Parathyroid adenoma (tissue), 2 donors: ENCODE measurements around the gene NPIPA3.
"Not testable (repeated sequence)": the region's sequence is repeated elsewhere in the genome, so short reads cannot be mapped to it uniquely, and the experiment has no call there.

ENCODE experiments used
- H2AFZ ChIP-seq: fragments of 300-600 bp; sonication (generic); one replicate; pipeline ENCODE4 v1.7.0; 2017; ENCODE audit warnings: antibody characterized with exemption, mild to moderate bottlenecking
- H3K27ac ChIP-seq: fragments of 300-600 bp; sonication (generic); one replicate; pipeline ENCODE4 v1.7.0; 2017
- H3K27me3 ChIP-seq: fragments of 300-600 bp; sonication (generic); one replicate; pipeline ENCODE4 v1.7.0; 2017; ENCODE audit warnings: low read length; ENCODE audit not compliant: control insufficient read depth, insufficient read depth
- H3K36me3 ChIP-seq: fragments of 300-600 bp; sonication (generic); one replicate; pipeline ENCODE4 v1.7.0; 2017; ENCODE audit warnings: low read length; ENCODE audit not compliant: control insufficient read depth, insufficient read depth
- H3K4me1 ChIP-seq: fragments of 300-600 bp; sonication (generic); one replicate; pipeline ENCODE4 v1.7.0; 2017; ENCODE audit warnings: control low read depth
- H3K4me2 ChIP-seq: fragments of 300-600 bp; sonication (generic); one replicate; pipeline ENCODE4 v1.7.0; 2017; ENCODE audit warnings: low read length
- H3K4me3 ChIP-seq: fragments of 300-600 bp; sonication (generic); one replicate; pipeline ENCODE4 v1.7.0; 2017; ENCODE audit warnings: low read depth, low read length
- H3K79me2 ChIP-seq: fragments of 300-600 bp; sonication (generic); one replicate; pipeline ENCODE4 v1.7.0; 2017; ENCODE audit warnings: control low read depth
- H3K9ac ChIP-seq: fragments of 300-600 bp; sonication (generic); one replicate; pipeline ENCODE4 v1.7.0; 2017; ENCODE audit warnings: mild to moderate bottlenecking
- H3K9me3 ChIP-seq: fragments of 300-600 bp; sonication (generic); one replicate; pipeline ENCODE4 v1.7.0; 2017; ENCODE audit warnings: low read length; ENCODE audit not compliant: control insufficient read depth
- TF ChIP-seq, protein P1 (sequence below): fragments of 300-600 bp; sonication (generic); IDR thresholded peaks from one replicate; pipeline ENCODE4 v1.7.0; 2017; ENCODE audit warnings: antibody characterized with exemption, mild to moderate bottlenecking
- donor health status: primary hyperparathyroidism.

NPIPA3 gene

DNA sequence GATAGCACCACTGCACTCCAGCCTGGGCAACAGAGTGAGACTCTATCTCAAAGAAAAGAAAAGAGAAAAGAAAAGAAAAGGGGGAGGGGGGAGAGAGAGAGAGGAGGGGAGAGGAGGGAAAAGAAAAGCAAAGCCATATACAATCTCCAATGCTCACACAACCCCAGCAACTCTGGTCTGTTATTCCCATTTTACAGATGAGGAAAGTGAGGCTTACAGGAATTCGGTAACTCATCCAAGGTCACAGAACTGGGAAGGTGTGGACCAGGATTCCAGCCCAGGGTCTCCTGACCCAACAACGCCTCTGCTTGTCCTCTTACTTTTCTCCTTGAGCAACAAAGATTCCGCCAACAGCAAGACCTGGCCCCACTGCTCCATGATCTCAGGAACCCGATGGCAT, 22.1 kb upstream of the NPIPA3 start:
- H3K36me3 ChIP-seq, result no peaks in the 10 kb centered on the region
- no peaks in the 10 kb centered on the region for H3K4me1 ChIP-seq
- no peaks in the 10 kb centered on the region for H3K79me2 ChIP-seq
- no peak overlapping the region for H3K4me3 ChIP-seq
- no peaks in the 10 kb centered on the region for H3K27me3 ChIP-seq
- H3K27ac ChIP-seq, result no peak overlapping the region
- no peak overlapping the region for H3K4me2 ChIP-seq
- no peaks in the 10 kb centered on the region for H3K9me3 ChIP-seq
- no peak overlapping the region for H2AFZ ChIP-seq
- H3K9ac ChIP-seq, result no peak overlapping the region
- TF ChIP-seq, protein P1, sequence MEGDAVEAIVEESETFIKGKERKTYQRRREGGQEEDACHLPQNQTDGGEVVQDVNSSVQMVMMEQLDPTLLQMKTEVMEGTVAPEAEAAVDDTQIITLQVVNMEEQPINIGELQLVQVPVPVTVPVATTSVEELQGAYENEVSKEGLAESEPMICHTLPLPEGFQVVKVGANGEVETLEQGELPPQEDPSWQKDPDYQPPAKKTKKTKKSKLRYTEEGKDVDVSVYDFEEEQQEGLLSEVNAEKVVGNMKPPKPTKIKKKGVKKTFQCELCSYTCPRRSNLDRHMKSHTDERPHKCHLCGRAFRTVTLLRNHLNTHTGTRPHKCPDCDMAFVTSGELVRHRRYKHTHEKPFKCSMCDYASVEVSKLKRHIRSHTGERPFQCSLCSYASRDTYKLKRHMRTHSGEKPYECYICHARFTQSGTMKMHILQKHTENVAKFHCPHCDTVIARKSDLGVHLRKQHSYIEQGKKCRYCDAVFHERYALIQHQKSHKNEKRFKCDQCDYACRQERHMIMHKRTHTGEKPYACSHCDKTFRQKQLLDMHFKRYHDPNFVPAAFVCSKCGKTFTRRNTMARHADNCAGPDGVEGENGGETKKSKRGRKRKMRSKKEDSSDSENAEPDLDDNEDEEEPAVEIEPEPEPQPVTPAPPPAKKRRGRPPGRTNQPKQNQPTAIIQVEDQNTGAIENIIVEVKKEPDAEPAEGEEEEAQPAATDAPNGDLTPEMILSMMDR, result no peak

DNA sequence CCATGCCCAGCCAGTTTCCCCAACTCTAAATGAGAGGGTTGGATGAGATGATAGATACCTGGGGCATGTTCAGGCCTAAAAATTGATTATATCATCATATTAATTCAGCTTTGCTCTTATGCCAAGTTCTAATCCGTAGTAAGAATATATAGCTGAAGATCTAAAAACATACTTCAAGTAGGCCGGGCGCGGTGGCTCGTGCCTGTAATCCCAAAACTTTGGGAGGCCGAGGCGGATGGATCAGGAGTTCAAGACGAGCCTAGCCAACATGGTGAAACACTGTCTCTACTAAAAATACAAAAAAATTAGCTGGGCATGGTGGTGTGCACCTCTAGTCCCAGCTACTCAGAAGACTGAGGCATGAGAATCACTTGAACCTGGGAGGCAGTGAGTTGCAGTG, 21.1 kb upstream of the NPIPA3 start:
- H2AFZ ChIP-seq, result no peak overlapping the region
- no peak overlapping the region for H3K4me3 ChIP-seq
- H3K4me2 ChIP-seq, result no peak overlapping the region
- H3K4me1 ChIP-seq, result no peaks in the 10 kb centered on the region
- H3K79me2 ChIP-seq, result no peaks in the 10 kb centered on the region
- TF ChIP-seq, protein P1, result no peak
- no peaks in the 10 kb centered on the region for H3K27me3 ChIP-seq
- H3K9ac ChIP-seq, result no peak overlapping the region
- no peak overlapping the region for H3K27ac ChIP-seq
- no peaks in the 10 kb centered on the region for H3K9me3 ChIP-seq
- H3K36me3 ChIP-seq, result no peaks in the 10 kb centered on the region

DNA sequence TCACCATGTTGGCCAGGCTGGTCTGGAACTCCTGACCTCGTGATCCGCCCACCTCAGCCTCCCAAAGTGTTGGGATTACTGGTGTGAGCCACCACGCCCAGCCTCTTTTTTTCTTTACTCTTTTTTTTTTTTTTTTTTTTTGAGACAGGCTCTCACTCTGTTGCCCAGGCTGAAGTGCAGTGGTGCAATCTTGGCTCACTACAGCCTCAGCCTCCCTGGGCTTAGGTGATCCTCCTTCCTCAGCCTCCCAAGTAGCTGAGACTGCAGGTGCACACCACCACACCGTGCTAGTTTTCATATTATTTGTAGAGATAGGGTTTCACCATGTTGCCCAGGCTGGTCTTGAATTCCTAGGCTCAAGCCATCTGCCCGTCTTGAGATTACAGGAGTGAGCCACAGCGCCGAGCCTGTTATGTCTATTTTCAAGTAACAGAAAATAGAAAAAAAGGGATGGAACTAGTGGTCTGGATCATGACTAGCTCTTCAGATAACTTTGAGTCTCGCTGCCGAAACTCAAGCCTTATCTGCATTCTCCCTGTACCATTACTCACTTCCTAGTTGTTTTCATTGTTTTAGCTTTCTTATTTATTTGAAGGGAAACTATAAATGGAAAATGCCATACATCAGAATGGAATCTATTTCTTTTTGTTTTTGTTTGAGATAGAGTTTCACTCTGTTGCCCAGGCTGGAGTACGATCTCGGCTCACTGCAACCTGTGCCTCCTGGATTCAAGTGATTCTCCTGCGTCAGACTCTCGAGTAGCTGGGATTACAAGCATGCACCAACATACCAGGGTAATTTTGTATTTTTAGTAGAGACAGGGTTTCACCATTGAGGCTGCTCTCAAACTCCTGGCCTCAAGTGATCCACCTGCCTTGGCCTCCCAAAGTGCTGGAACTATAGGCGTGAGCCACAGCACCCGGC, 17.1 kb upstream of the NPIPA3 start:
- not testable (repeated sequence) for H3K4me3 ChIP-seq, H3K9ac ChIP-seq, H3K27ac ChIP-seq, H3K4me2 ChIP-seq, H3K4me1 ChIP-seq, H3K79me2 ChIP-seq, H2AFZ ChIP-seq, H3K36me3 ChIP-seq, H3K9me3 ChIP-seq, H3K27me3 ChIP-seq

DNA sequence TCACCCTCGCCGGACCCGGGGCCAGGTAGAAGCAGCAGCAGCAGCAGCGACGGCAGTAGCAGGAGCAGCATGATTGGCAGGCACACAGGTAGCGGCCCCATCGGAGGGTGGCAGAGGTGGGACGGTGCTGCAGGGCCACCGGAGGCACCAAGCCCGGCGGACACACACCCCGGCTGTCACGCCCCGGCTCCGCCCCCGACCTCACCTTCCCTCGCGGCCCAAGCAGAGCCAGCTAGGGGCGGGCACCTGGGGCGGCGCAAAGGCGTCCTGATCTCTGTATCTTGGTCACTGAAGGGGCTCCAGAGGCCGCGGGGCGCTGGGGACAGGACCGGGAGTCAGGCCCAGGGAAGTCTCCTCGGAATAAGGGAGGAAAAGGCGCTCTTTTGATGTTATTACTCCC, 9.1 kb upstream of the NPIPA3 start, which contains the start of gene PLA2G10:
PLA2G10 (minus strand) TSS at position 180 of the 400 bp plus-strand sequence; CDS start at position 101, 79 bp downstream.
- not testable (repeated sequence) for H3K4me3 ChIP-seq, H3K9ac ChIP-seq, H3K9me3 ChIP-seq, H3K79me2 ChIP-seq, H3K27ac ChIP-seq, H3K27me3 ChIP-seq, H3K4me2 ChIP-seq, H3K36me3 ChIP-seq, H2AFZ ChIP-seq, H3K4me1 ChIP-seq

DNA sequence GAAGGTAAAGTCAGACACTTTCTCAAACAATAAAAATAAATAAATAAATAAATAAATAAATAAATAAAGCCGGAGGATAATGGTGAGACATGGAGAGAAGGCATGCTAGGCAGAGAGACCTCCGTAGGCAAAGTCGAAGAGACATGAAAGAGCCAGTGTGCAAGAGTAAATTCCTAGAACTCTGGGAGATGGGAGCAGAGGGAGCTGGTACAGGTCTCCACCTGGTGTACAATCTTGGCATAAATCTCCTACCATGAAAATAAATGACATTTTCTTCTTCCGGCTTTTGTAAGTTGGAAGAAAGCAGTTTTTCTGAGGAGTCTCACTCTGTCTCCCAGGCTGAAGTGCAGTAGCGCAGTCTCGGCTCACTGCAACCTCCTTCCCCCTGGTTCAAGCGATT, 1.4 kb upstream of the NPIPA3 start:
- not testable (repeated sequence) for H3K79me2 ChIP-seq, H2AFZ ChIP-seq, H3K36me3 ChIP-seq, H3K4me1 ChIP-seq, H3K27ac ChIP-seq, H3K4me3 ChIP-seq, H3K4me2 ChIP-seq, H3K9me3 ChIP-seq, H3K9ac ChIP-seq, H3K27me3 ChIP-seq

DNA sequence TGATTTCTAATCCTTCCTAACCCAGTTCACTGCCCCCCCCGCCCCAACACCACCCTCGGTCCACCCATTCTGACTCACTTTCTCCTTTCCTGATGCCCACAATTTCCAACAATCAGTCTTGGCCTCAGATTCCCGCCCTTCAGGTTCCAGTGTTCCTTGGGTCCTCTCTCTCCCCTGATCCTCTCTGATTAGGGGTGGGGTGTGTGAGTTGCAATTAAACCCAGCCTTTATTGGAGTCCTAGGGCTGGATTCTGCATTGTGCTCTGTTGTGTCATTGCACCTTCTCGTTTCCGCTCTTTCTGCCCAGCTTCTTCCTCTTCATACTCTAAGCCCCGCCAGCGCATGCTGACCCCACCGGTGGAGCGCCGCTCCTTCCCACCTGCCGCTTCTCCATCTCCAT, 539 bp upstream of the NPIPA3 start:
- H3K4me3 ChIP-seq, H3K27ac ChIP-seq, H3K27me3 ChIP-seq, H3K9me3 ChIP-seq, H3K4me2 ChIP-seq, H3K79me2 ChIP-seq, H3K9ac ChIP-seq, H3K4me1 ChIP-seq, H3K36me3 ChIP-seq, H2AFZ ChIP-seq: not testable (repeated sequence)

DNA sequence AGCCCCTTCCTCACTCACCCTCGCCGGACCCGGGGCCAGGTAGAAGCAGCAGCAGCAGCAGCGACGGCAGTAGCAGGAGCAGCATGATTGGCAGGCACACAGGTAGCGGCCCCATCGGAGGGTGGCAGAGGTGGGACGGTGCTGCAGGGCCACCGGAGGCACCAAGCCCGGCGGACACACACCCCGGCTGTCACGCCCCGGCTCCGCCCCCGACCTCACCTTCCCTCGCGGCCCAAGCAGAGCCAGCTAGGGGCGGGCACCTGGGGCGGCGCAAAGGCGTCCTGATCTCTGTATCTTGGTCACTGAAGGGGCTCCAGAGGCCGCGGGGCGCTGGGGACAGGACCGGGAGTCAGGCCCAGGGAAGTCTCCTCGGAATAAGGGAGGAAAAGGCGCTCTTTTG, 30.0 kb downstream of the NPIPA3 start:
- not testable (repeated sequence) for H3K4me1 ChIP-seq, H3K9ac ChIP-seq, H3K27ac ChIP-seq, H3K36me3 ChIP-seq, H3K4me3 ChIP-seq, H2AFZ ChIP-seq, H3K79me2 ChIP-seq, H3K27me3 ChIP-seq, H3K9me3 ChIP-seq, H3K4me2 ChIP-seq

DNA sequence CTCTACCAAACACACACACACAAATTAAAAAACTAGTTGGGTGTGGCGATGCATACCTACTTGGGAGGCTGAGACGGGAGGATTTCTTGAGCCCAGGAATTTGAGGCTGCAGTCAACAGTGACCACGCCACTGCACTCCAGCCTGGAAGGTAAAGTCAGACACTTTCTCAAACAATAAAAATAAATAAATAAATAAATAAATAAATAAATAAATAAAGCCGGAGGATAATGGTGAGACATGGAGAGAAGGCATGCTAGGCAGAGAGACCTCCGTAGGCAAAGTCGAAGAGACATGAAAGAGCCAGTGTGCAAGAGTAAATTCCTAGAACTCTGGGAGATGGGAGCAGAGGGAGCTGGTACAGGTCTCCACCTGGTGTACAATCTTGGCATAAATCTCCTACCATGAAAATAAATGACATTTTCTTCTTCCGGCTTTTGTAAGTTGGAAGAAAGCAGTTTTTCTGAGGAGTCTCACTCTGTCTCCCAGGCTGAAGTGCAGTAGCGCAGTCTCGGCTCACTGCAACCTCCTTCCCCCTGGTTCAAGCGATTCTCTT, 37.7 kb downstream of the NPIPA3 start:
- not testable (repeated sequence) for H3K4me2 ChIP-seq, H3K4me3 ChIP-seq, H3K27me3 ChIP-seq, H3K36me3 ChIP-seq, H3K79me2 ChIP-seq, H3K9me3 ChIP-seq, H2AFZ ChIP-seq, H3K9ac ChIP-seq, H3K4me1 ChIP-seq, H3K27ac ChIP-seq

DNA sequence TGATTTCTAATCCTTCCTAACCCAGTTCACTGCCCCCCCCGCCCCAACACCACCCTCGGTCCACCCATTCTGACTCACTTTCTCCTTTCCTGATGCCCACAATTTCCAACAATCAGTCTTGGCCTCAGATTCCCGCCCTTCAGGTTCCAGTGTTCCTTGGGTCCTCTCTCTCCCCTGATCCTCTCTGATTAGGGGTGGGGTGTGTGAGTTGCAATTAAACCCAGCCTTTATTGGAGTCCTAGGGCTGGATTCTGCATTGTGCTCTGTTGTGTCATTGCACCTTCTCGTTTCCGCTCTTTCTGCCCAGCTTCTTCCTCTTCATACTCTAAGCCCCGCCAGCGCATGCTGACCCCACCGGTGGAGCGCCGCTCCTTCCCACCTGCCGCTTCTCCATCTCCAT, 38.6 kb downstream of the NPIPA3 start:
- not testable (repeated sequence) for H3K79me2 ChIP-seq

More for the DNA sequence above, 38.6 kb downstream of the NPIPA3 start:
- H3K36me3 ChIP-seq, H3K4me3 ChIP-seq, H3K27ac ChIP-seq, H3K9ac ChIP-seq, H2AFZ ChIP-seq, H3K9me3 ChIP-seq, H3K4me2 ChIP-seq, H3K27me3 ChIP-seq, H3K4me1 ChIP-seq: not testable (repeated sequence)
